Testis (tissue), 3 donors: ENCODE measurements around the gene AFAP1L2. TPM values are rescaled to one million over a fixed set of nuclear protein-coding genes. Genes with fewer than 3 reads are reported as not detected.
A peak's percentile ranks its signal among the peaks of the same experiment; 100 is the strongest.

Experiments
- DNase-seq: peaks from one replicate; pipeline ENCODE4 v3.0.0-alpha.2; 2019
- H3K27ac ChIP-seq, 2 donors: fragments of 200-600 bp; sonication (generic); one replicate each; pipeline ENCODE4 v1.5.1; 2019
- H3K27me3 ChIP-seq: fragments of 200-600 bp; sonication (generic); one replicate; pipeline ENCODE4 v1.5.1; 2019
- H3K36me3 ChIP-seq: fragments of 200-600 bp; sonication (generic); one replicate; pipeline ENCODE4 v1.5.1; 2017; ENCODE audit warnings: low read depth; ENCODE audit errors: missing control alignments
- H3K4me1 ChIP-seq: fragments of 200-600 bp; sonication (generic); one replicate; pipeline ENCODE4 v1.5.1; 2019
- H3K4me3 ChIP-seq, 2 donors: fragments of 200-600 bp; sonication (generic); one replicate each; pipeline ENCODE4 v1.5.1; 2017 to 2019
- H3K9me3 ChIP-seq: fragments of 200-600 bp; sonication (generic); one replicate; pipeline ENCODE4 v1.5.1; 2017
- CTCF ChIP-seq, 3 experiments: fragments of 450-650 bp in 2 of 3; fragments of 200-600 bp in 1 of 3; sonication (generic) in 1 of 3; IDR thresholded peaks; one replicate each; pipeline ENCODE4 v1.5.1; 2016 to 2019; ENCODE audit warnings: antibody characterized with exemption in 3 of 3, mild to moderate bottlenecking in 2 of 3, moderate library complexity in 1 of 3
- POLR2A ChIP-seq: fragments of 450-650 bp; IDR thresholded peaks from one replicate; pipeline ENCODE4 v1.6.1; 2017; ENCODE audit warnings: antibody characterized with exemption, mild to moderate bottlenecking, moderate library complexity
- WGBS, 2 donors: methylation state at CpG; one replicate each; pipeline ENCODE4 v1.1.5; 2018; 5-methylcytosine and 5-hydroxymethylcytosine counted together
- intact Hi-C: fragments of 100-400 bp; cut with DNase I; formaldehyde crosslinking; loops from one replicate; pipeline ENCODE4 v1.15.1; 2023; ENCODE audit warnings: low total_unique reads
- polyA plus RNA-seq: library from polyadenylated mRNA; stranded (reverse); fragments of 350-450 nt; fragmentation: Illumina TruSeq; extraction: RNeasy Lipid Tissue Mini Kit (QIAGEN cat#74804); gene quantifications from one replicate; pipeline ENCODE4 v1.2.3, GENCODE V29; 2014; ENCODE audit warnings: low read depth, low replicate concordance; ENCODE audit not compliant: insufficient read depth
- total RNA-seq, 2 donors: library from RNA; depleted of rRNA; stranded (reverse); fragments of >200 nt; gene quantifications; one replicate each; pipeline ENCODE4 v1.2.3, GENCODE V29; 2016

AFAP1L2 gene
- total and polyA plus RNA-seq, 3 donors from 2014 or later: 4.0 to 7.4 (median 6.9) TPM

GRCh38 chr10:114347791-114348190 is 56.5 kb downstream of the AFAP1L2 start:
- no peak for DNase-seq
- no peaks in the 10 kb centered on the region for H3K27me3 ChIP-seq
- TF ChIP-seq POLR2A: no peak
- TF ChIP-seq CTCF (IDR thresholded peaks at IDR 0.05): no peak
- H3K9me3 ChIP-seq: no peaks in the 10 kb centered on the region
- intact Hi-C loops: no loop called here
- 94 to 96% methylated on average over 2 of the region's 2 CpGs for WGBS, 2 donors
- H3K4me1 ChIP-seq: peaks cover 22% of the 10 kb centered on the region
- H3K36me3 ChIP-seq: no peaks in the 10 kb centered on the region
- H3K4me3 ChIP-seq: no peak overlapping the region
- no peak overlapping the region for H3K27ac ChIP-seq

- H3K4me3 ChIP-seq: no peak overlapping the region
- intact Hi-C loops: no loop called here
Observed at GRCh38 chr10:114347241-114347640, 57.1 kb downstream of the AFAP1L2 start.

GRCh38 chr10:114346176-114347031 is 57.9 kb downstream of the AFAP1L2 start:
- Histone ChIP-seq H3K9me3 (no peaks in the 10 kb centered on the region), H3K36me3 (no peaks in the 10 kb centered on the region), H3K4me1 (peaks cover 22% of the 10 kb centered on the region), H3K27ac (peak overlapping the region in 1 of 2 donors; percentile 64), H3K27me3 (no peaks in the 10 kb centered on the region), H3K4me3 (no peak overlapping the region)
- 51 to 55% methylated on average over 19 of the region's 19 CpGs for WGBS, 2 donors
- TF ChIP-seq CTCF (IDR thresholded peaks at IDR 0.05) (no peak), POLR2A (no peak)
- peak; percentile 36 for DNase-seq
- intact Hi-C loops: no loop called here

More at GRCh38 chr10:114347241-114347640, 57.1 kb downstream of the AFAP1L2 start:
- Histone ChIP-seq H3K27ac (peak overlapping the region in 1 of 2 donors; percentile 64), H3K4me1 (peaks cover 22% of the 10 kb centered on the region), H3K27me3 (no peaks in the 10 kb centered on the region), H3K9me3 (no peaks in the 10 kb centered on the region), H3K36me3 (no peaks in the 10 kb centered on the region)
- no peak for DNase-seq
- TF ChIP-seq CTCF (IDR thresholded peaks at IDR 0.05) (no peak), POLR2A (no peak)
- 74 to 81% methylated on average over 3 of the region's 3 CpGs for WGBS, 2 donors

- WGBS, 2 donors: 95 to 97% methylated on average over 9 to 10 of the region's 10 CpGs
- TF ChIP-seq CTCF (IDR thresholded peaks at IDR 0.05) (no peak), POLR2A (no peak)
- no peaks in the 10 kb centered on the region for H3K27me3 ChIP-seq
- H3K9me3 ChIP-seq: no peaks in the 10 kb centered on the region
- peaks cover 22% of the 10 kb centered on the region for H3K4me1 ChIP-seq
- peak overlapping the region in 1 of 2 donors; percentile 64 for H3K27ac ChIP-seq
- DNase-seq: no peak
- no peaks in the 10 kb centered on the region for H3K36me3 ChIP-seq
- intact Hi-C loops: no loop called here
- no peak overlapping the region for H3K4me3 ChIP-seq
Observed at GRCh38 chr10:114345701-114346100, 58.6 kb downstream of the AFAP1L2 start.
